Heart left ventricle (tissue), 13 donors: ENCODE measurements around the gene MYH3.

Experiments
- CTCF ChIP-seq, 12 donors: fragments of 200-600 bp; sonication (generic) in 4 of 12; IDR thresholded peaks; one replicate each; pipeline versions ENCODE4 v1.5.0 to v1.8.0; 2018 to 2022; ENCODE audit warnings: antibody characterized with exemption in 12 of 12, mild to moderate bottlenecking in 5 of 12
- POLR2A ChIP-seq, 2 donors: fragments of 450-650 bp; IDR thresholded peaks; one replicate each; pipeline ENCODE4 v1.6.1; 2017; ENCODE audit warnings: antibody characterized with exemption in 2 of 2, mild to moderate bottlenecking in 2 of 2, moderate library complexity in 2 of 2
- donor health status: ischemic (EF 13 %, LVEDD 7.1; RV severe dilation, severe dysfunction).
- donor health status: DM: no; HTN: yes; CAD: no.
- donor health status: DM: no; HTN: no; CAD: no.
- donor health status: ischemic (EF 25% LVEDD 6.9; RV normal size, moderate dysfunction).
- donor health status: ischemic (EF 25% LVEDD 5.7; RV mildly dilated, moderate dysfunction).
- donor health status: ischemic (EF 35%, LVEDD 5.7; RV mildly dilated, moderate dysfunction).
- donor health status: nonischemic (EF 11% LVEDD 7.7; RV severe dilation, severe dysfunction).
- donor health status: DM: yes; HTN: yes; CAD: no.
- donor health status: PGD.
- donor health status: ischemic (EF 29% LVEDD 5.4; RV normal size, mild dysfunction).
- donor health status: nonischemic (EF 23%, LVEDD 6.1; RV moderate dilation, normal function).

- TF ChIP-seq CTCF (IDR thresholded peaks at IDR 0.05) (no peak), POLR2A (IDR thresholded peaks at IDR 0.05) (no peak)
Observed at GRCh38 chr17:10617120-10617505, 40.0 kb downstream of the MYH3 start.
